Measurements from ENCODE around the gene ARHGAP42.

The ARHGAP42 gene

GRCh38 chr11:100875521-100875869, 188.4 kb downstream of the ARHGAP42 start:
- Mint-ChIP-seq H3K27ac (peak overlapping the region in 2 of 3 experiments; percentile 93 to 95), H3K9me3 (no peaks in the 10 kb centered on the region), H3K4me3 (no peak overlapping the region), H3K27me3 (ENCODE audit: low read depth) (no peaks in the 10 kb centered on the region), H3K36me3 (ENCODE audit: low read depth) (peaks cover 4% of the 10 kb centered on the region), H3K4me1 (peaks cover 41% of the 10 kb centered on the region)
- TF ChIP-seq, protein P1, sequence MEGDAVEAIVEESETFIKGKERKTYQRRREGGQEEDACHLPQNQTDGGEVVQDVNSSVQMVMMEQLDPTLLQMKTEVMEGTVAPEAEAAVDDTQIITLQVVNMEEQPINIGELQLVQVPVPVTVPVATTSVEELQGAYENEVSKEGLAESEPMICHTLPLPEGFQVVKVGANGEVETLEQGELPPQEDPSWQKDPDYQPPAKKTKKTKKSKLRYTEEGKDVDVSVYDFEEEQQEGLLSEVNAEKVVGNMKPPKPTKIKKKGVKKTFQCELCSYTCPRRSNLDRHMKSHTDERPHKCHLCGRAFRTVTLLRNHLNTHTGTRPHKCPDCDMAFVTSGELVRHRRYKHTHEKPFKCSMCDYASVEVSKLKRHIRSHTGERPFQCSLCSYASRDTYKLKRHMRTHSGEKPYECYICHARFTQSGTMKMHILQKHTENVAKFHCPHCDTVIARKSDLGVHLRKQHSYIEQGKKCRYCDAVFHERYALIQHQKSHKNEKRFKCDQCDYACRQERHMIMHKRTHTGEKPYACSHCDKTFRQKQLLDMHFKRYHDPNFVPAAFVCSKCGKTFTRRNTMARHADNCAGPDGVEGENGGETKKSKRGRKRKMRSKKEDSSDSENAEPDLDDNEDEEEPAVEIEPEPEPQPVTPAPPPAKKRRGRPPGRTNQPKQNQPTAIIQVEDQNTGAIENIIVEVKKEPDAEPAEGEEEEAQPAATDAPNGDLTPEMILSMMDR (IDR thresholded peaks at IDR 0.05; ENCODE audit: unreplicated experiment in 3 of 3) = no peak

DNA sequence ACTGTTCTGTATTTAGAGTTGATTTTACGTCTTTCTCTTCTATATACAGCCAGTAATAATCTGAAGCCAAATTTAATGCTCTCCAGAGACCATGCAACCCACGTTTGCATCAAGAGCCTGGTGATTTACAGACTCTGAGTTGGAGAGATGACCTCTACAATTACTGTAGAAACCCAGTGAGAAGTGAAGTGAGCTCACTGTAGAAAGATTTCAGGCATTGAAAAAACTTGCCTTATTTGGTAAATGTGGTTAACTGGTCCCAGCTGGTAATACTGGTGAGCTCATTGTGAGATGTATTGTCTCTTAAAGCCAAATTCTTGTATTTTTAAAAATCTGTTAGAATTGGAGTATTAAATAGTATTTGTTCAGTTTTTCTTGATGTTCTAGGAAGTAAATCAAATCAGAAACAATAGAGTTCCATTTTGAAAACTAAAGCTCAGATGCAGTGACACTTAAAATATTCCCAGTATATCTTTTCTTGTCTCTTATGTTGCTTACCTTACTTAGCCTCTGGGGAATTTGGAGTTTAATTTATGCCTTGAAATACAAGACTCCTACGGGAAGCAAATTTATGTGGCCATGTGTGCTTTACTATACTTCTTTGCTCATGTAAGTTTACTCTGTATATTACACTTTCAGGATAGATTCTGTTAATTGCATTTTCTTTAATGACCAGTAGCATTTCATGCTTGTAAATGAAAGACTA, 189.9 kb downstream of the ARHGAP42 start:
- Mint-ChIP-seq H3K9me3 (peaks cover 13% of the 10 kb centered on the region), H3K36me3 (ENCODE audit: low read depth) (peaks cover 18% of the 10 kb centered on the region), H3K4me3 (peak overlapping the region in 1 of 3 experiments; percentile 38), H3K27ac (peak overlapping the region; percentile 93 to 96 (median 95)), H3K4me1 (peaks cover 41% of the 10 kb centered on the region), H3K27me3 (ENCODE audit: low read depth) (no peaks in the 10 kb centered on the region)
- TF ChIP-seq, protein P1 (IDR thresholded peaks at IDR 0.05; ENCODE audit: unreplicated experiment in 3 of 3) = no peak

DNA sequence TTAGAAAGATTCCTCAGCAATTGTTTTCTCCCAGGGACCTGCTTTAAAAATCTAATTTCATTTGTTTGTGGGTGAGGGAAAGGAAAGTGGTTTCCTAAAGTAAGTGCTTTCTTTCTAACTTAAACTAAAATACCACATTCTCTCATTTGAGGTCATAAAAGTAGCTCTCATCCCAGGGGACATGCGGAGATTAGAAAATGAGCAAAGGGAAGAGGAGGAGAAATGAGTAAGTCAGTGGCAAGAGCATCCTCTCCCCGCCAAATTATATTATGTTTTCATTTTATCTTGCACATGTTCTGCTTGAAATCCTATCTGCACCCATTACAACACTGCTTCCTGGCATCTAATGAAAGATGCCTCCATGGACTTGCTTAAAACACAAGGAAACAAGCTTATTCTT, 191.4 kb downstream of the ARHGAP42 start:
- Mint-ChIP-seq H3K4me1 (peaks cover 33% of the 10 kb centered on the region), H3K4me3 (no peak overlapping the region), H3K9me3 (peaks cover 19% of the 10 kb centered on the region), H3K27me3 (ENCODE audit: low read depth) (no peaks in the 10 kb centered on the region), H3K27ac (peak overlapping the region; percentile 51 to 82 (median 74)), H3K36me3 (ENCODE audit: low read depth) (peaks cover 27% of the 10 kb centered on the region)
- TF ChIP-seq, protein P1 (IDR thresholded peaks at IDR 0.05; ENCODE audit: unreplicated experiment in 3 of 3) = no peak

- Mint-ChIP-seq H3K4me3 (no peak overlapping the region), H3K36me3 (ENCODE audit: low read depth) (peaks cover 27% of the 10 kb centered on the region), H3K4me1 (peaks cover 8% of the 10 kb centered on the region), H3K27ac (no peak overlapping the region), H3K27me3 (ENCODE audit: low read depth) (no peaks in the 10 kb centered on the region), H3K9me3 (peaks cover 19% of the 10 kb centered on the region)
- TF ChIP-seq, protein P1 (IDR thresholded peaks at IDR 0.05; ENCODE audit: unreplicated experiment in 3 of 3) = no peak
Measured at GRCh38 chr11:100882957-100883356, 195.9 kb downstream of the ARHGAP42 start.

- Mint-ChIP-seq H3K4me1 (peaks cover under 1% of the 10 kb centered on the region), H3K36me3 (ENCODE audit: low read depth) (peaks cover 27% of the 10 kb centered on the region), H3K27ac (no peak overlapping the region), H3K9me3 (peaks cover 19% of the 10 kb centered on the region), H3K27me3 (ENCODE audit: low read depth) (no peaks in the 10 kb centered on the region), H3K4me3 (no peak overlapping the region)
- TF ChIP-seq, protein P1 (IDR thresholded peaks at IDR 0.05; ENCODE audit: unreplicated experiment in 3 of 3) = no peak
Measured at GRCh38 chr11:100883830-100884229, 196.7 kb downstream of the ARHGAP42 start.

GRCh38 chr11:100887659-100888058, 200.6 kb downstream of the ARHGAP42 start:
- H3K4me1 Mint-ChIP-seq = no peaks in the 10 kb centered on the region
- H3K36me3 Mint-ChIP-seq (ENCODE audit: low read depth) = peaks cover 4% of the 10 kb centered on the region
- H3K27ac Mint-ChIP-seq = peak overlapping the region in 2 of 3 experiments; percentile 4 to 14
- TF ChIP-seq, protein P1 (IDR thresholded peaks at IDR 0.05; ENCODE audit: unreplicated experiment in 3 of 3) = no peak
- H3K9me3 Mint-ChIP-seq = peaks cover 2% of the 10 kb centered on the region
- no peaks in the 10 kb centered on the region for H3K27me3 Mint-ChIP-seq (ENCODE audit: low read depth)
- no peak overlapping the region for H3K4me3 Mint-ChIP-seq

Measured in nephron (organoid).